Suprapubic skin (tissue), 4 donors: Measurements from ENCODE around the gene FLYWCH1.

Source experiments
- CTCF ChIP-seq, 2 donors: fragments of 200-600 bp in 1 of 2; fragments of 450-650 bp in 1 of 2; sonication (generic) in 1 of 2; IDR thresholded peaks; one replicate each; pipeline ENCODE4 v1.5.1; 2016 to 2019; ENCODE audit warnings: antibody characterized with exemption in 2 of 2, mild to moderate bottlenecking in 1 of 2, moderate library complexity in 1 of 2
- EP300 ChIP-seq: sonication (generic); formaldehyde crosslinking; IDR thresholded peaks from one replicate; pipeline ENCODE4 v1.6.1; 2017; ENCODE audit warnings: antibody characterized with exemption
- POLR2A ChIP-seq, 2 donors: fragments of 450-650 bp; IDR thresholded peaks; one replicate each; pipeline ENCODE4 v1.6.1; 2017; ENCODE audit warnings: antibody characterized with exemption in 2 of 2, mild to moderate bottlenecking in 2 of 2, moderate library complexity in 2 of 2
- POLR2AphosphoS5 ChIP-seq, 3 donors: sonication (generic); formaldehyde crosslinking; IDR thresholded peaks; one replicate each; pipeline ENCODE4 v1.6.1; 2017; ENCODE audit warnings: antibody characterized with exemption in 3 of 3

GRCh38 chr16:2960183-2961010, 48.7 kb downstream of the FLYWCH1 start:
- TF ChIP-seq CTCF (IDR thresholded peaks at IDR 0.05), result no peak
- no peak for TF ChIP-seq POLR2A (IDR thresholded peaks at IDR 0.05)
- TF ChIP-seq EP300, result no peak
- no peak for TF ChIP-seq POLR2AphosphoS5 (IDR thresholded peaks at IDR 0.05)
